ENCODE data around the gene ZNF205. TPM values are rescaled to one million over a fixed set of nuclear protein-coding genes. Genes with fewer than 3 reads are reported as not detected.

Gene ZNF205
- total RNA-seq, 1 experiment from 2014 or later = 18.3 TPM

DNA sequence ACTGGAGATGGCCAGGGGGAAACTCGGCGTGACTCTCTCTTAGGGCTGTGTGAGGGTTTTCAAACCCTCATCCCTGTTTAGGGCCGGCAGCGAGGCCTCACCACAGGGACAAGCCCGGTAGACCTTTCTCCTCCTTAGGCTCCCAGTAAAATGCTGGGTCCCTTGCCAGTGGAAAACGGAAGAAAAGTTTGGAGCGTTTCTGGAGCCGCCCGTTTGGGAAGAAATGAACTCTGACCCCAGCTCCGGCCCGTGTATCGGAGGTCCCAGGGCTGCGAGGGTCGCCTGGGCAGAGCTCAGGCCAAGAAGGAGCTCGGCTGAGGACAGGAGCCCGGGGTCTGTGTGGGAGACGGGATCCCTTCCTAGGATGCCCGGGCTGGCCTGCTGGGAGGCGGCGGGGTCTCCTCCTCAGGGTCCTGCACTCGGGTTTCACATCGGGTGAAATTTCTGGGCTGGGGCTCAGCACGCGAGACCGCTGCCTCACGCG is 45.7 kb downstream of the ZNF205 start:
- intact Hi-C loops (cut with micrococcal nuclease; ENCODE audit: unreplicated experiment) = no loop called here
- H3K4me3 ChIP-seq (ENCODE audit: low read depth in 2 of 2, low read length in 2 of 2) = peak overlapping the region; percentile 76 to 84
- no TSS peak for BruUV-seq (replicated peaks)
- TF ChIP-seq TCF7L2 (IDR thresholded peaks at IDR 0.05; ENCODE audit: low read depth, low read length) (no peak), SIN3A (IDR thresholded peaks at IDR 0.05; ENCODE audit: borderline replicate concordance, insufficient read depth, low read depth, low read length) (no peak), POLR2AphosphoS5 (IDR thresholded peaks at IDR 0.05; ENCODE audit: low read depth, low read length) (no peak)
- TF ChIP-seq, protein P1, sequence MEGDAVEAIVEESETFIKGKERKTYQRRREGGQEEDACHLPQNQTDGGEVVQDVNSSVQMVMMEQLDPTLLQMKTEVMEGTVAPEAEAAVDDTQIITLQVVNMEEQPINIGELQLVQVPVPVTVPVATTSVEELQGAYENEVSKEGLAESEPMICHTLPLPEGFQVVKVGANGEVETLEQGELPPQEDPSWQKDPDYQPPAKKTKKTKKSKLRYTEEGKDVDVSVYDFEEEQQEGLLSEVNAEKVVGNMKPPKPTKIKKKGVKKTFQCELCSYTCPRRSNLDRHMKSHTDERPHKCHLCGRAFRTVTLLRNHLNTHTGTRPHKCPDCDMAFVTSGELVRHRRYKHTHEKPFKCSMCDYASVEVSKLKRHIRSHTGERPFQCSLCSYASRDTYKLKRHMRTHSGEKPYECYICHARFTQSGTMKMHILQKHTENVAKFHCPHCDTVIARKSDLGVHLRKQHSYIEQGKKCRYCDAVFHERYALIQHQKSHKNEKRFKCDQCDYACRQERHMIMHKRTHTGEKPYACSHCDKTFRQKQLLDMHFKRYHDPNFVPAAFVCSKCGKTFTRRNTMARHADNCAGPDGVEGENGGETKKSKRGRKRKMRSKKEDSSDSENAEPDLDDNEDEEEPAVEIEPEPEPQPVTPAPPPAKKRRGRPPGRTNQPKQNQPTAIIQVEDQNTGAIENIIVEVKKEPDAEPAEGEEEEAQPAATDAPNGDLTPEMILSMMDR (IDR thresholded peaks at IDR 0.05) = no peak
- TF ChIP-seq, protein P2, sequence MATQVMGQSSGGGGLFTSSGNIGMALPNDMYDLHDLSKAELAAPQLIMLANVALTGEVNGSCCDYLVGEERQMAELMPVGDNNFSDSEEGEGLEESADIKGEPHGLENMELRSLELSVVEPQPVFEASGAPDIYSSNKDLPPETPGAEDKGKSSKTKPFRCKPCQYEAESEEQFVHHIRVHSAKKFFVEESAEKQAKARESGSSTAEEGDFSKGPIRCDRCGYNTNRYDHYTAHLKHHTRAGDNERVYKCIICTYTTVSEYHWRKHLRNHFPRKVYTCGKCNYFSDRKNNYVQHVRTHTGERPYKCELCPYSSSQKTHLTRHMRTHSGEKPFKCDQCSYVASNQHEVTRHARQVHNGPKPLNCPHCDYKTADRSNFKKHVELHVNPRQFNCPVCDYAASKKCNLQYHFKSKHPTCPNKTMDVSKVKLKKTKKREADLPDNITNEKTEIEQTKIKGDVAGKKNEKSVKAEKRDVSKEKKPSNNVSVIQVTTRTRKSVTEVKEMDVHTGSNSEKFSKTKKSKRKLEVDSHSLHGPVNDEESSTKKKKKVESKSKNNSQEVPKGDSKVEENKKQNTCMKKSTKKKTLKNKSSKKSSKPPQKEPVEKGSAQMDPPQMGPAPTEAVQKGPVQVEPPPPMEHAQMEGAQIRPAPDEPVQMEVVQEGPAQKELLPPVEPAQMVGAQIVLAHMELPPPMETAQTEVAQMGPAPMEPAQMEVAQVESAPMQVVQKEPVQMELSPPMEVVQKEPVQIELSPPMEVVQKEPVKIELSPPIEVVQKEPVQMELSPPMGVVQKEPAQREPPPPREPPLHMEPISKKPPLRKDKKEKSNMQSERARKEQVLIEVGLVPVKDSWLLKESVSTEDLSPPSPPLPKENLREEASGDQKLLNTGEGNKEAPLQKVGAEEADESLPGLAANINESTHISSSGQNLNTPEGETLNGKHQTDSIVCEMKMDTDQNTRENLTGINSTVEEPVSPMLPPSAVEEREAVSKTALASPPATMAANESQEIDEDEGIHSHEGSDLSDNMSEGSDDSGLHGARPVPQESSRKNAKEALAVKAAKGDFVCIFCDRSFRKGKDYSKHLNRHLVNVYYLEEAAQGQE (IDR thresholded peaks at IDR 0.05; ENCODE audit: insufficient read depth in 1 of 2, low read depth in 2 of 2, low read length in 1 of 2) = no peak
- ChIA-PET POLR2A (interaction anchor here (0.6 kb wide), 1 partner anchor 38 kb away, joined by 3 read pairs; no protein-coding TSS in a partner anchor), CTCF (interaction anchor here (0.7 to 0.8 kb wide), 3 partner anchors 14 to 300 kb away, joined by 4 to 16 read pairs (median 8); no protein-coding TSS in a partner anchor)
- no peaks in the 10 kb centered on the region for H3K27me3 ChIP-seq (ENCODE audit: control insufficient read depth, insufficient read depth, low read length)
- H3K36me3 ChIP-seq (ENCODE audit: control insufficient read depth, insufficient read depth, low read length) = no peaks in the 10 kb centered on the region
- H3K9me3 ChIP-seq (ENCODE audit: control insufficient read depth, insufficient read depth, low read depth, low read length) = no peaks in the 10 kb centered on the region
- ATAC-seq (peak; percentile 2; the same call in 1 of the 2 replicates), DNase-seq (ENCODE audit: low read depth, low spot score) (no peak)
- H3K27ac ChIP-seq (ENCODE audit: low read length) = peak overlapping the region; percentile 79
- in situ Hi-C loops (cut with HindIII; ENCODE audit: low pct_unique_long_range_greater_than_20kb, low sequenced_read_pairs) = no loop called here
- H3K4me1 ChIP-seq (ENCODE audit: control insufficient read depth, insufficient read depth, low read length) = peaks cover 3% of the 10 kb centered on the region; the same call in 1 of the 2 replicates

DNA sequence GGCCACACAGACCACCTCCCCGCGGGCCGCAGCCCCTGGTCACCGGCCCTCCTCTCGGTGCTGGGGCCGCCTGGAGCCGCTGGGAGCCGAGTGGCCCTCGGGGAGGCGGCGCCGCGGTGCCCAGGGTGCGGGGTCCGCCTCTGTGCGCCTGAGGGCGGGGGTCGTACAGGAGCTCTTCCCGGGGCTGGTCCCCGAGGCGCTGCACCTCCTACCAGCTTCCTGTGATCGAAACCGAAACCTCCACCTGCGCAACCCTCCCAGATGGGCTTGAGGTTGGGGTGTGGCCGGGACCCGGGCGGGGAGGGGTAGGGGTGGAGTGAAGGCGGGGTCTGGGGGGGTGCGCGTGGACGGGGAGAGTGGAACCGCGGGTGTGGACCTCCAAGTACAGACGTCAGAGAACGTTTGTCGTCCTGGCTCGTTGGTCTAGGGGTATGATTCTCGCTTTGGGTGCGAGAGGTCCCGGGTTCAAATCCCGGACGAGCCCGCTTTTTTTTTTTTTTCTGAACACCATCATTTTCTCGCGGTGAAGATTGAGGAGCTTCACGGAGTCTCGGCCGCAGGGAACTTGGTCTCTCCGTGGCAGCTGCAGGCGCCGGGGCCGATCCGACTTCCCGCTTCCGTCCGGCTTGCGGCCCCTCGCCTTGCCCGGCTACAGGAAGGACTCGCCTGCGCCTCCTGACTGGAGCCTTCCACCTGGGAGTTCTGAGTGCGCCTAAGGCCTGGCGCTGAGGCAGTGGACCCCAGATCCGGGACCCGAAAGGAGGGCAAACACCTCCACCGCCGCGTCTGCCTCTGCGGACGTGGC is 46.3 kb downstream of the ZNF205 start:
- intact Hi-C loops (cut with micrococcal nuclease; ENCODE audit: unreplicated experiment) (no loop called here), in situ Hi-C loops (cut with HindIII; ENCODE audit: low pct_unique_long_range_greater_than_20kb, low sequenced_read_pairs) (no loop called here)
- no peaks in the 10 kb centered on the region for H3K27me3 ChIP-seq (ENCODE audit: control insufficient read depth, insufficient read depth, low read length)
- peak overlapping the region; percentile 76 to 84 for H3K4me3 ChIP-seq (ENCODE audit: low read depth in 2 of 2, low read length in 2 of 2)
- no TSS peak for BruUV-seq (replicated peaks)
- H3K9me3 ChIP-seq (ENCODE audit: control insufficient read depth, insufficient read depth, low read depth, low read length) = no peaks in the 10 kb centered on the region
- H3K27ac ChIP-seq (ENCODE audit: low read length) = peak overlapping the region; percentile 85
- POLR2A ChIA-PET = interaction anchor here (0.5 to 0.8 kb wide), 6 partner anchors 13 to 106 kb away, joined by 3 to 9 read pairs (median 6); partner anchors contain the start of gene ZNF213
- no peaks in the 10 kb centered on the region for H3K36me3 ChIP-seq (ENCODE audit: control insufficient read depth, insufficient read depth, low read length)
- DNase-seq (ENCODE audit: low read depth, low spot score) = no peak
- CTCF ChIA-PET = interaction anchor here (0.6 to 0.8 kb wide), 8 partner anchors 13 to 299 kb away, joined by 3 to 16 read pairs (median 4); no protein-coding TSS in a partner anchor
- ATAC-seq = peak; percentile 65
- TF ChIP-seq SIN3A (IDR thresholded peaks at IDR 0.05; ENCODE audit: borderline replicate concordance, insufficient read depth, low read depth, low read length) = peak; percentile 73; the same call in 1 of the 2 replicates
- TF ChIP-seq, protein P1 (IDR thresholded peaks at IDR 0.05) = no peak
- no peak for TF ChIP-seq TCF7L2 (IDR thresholded peaks at IDR 0.05; ENCODE audit: low read depth, low read length)
- peak; percentile 82 for TF ChIP-seq POLR2AphosphoS5 (IDR thresholded peaks at IDR 0.05; ENCODE audit: low read depth, low read length)
- TF ChIP-seq, protein P2 (IDR thresholded peaks at IDR 0.05; ENCODE audit: insufficient read depth in 1 of 2, low read depth in 2 of 2, low read length in 1 of 2) = peak in 1 of 2 experiments; percentile 41; a peak in 1 of 4 replicates
- peaks cover 9% of the 10 kb centered on the region for H3K4me1 ChIP-seq (ENCODE audit: control insufficient read depth, insufficient read depth, low read length)
